ENCODE measurements around the gene SWSAP1.

SWSAP1 gene, protein sequence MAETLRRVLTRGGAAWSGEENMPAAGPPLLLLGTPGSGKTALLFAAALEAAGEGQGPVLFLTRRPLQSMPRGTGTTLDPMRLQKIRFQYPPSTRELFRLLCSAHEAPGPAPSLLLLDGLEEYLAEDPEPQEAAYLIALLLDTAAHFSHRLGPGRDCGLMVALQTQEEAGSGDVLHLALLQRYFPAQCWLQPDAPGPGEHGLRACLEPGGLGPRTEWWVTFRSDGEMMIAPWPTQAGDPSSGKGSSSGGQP

DNA sequence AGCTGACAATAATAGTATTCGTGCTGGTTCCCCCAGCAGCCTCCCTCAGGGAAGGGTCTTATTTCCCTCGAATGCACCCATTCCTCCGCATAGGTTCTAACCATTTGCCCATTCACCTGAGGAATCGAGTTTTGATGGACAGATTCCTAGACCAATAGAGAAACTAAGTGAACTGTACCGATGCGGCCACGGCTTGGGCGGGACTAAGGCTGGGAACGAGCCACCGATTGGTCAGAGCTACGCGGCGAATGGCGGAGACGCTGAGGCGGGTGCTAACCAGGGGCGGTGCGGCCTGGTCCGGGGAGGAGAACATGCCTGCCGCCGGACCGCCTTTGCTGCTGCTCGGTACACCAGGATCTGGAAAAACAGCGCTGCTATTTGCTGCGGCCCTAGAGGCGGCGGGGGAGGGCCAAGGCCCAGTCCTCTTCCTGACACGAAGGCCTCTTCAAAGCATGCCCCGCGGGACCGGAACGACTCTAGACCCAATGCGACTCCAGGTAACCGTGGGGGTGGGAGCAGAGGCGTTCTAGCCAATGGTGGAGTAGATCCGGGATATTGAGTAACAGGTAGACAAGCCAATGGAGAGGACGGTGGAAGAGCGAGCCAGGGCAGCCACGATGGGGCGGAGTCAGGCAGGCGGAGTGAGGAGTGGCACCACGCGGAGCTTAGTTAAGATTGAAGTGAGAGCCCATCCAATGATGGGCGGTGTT, at the start of gene SWSAP1:
Gene SWSAP1, plus strand, starts transcription at position 234 of the 710 bp plus-strand sequence. Its CDS starts 15 bp downstream, at position 249.
- Histone ChIP-seq H3K9me3 (no peaks in the 10 kb centered on the region), H3K27ac (peak within 1 kb of the TSS; percentile 95), H3K4me3 (ENCODE audit: low read depth in 1 of 2, low read length in 1 of 2) (peak within 1 kb of the TSS; percentile 84 to 93), H3K27me3 (no peaks in the 10 kb centered on the region), H3K4me1 (ENCODE audit: control insufficient read depth in 1 of 2, insufficient read depth in 1 of 2, low read depth in 1 of 2, low read length in 1 of 2) (peaks cover 51 to 59% of the 10 kb centered on the region in 2 experiments), H3K36me3 (peaks cover 15% of the 10 kb centered on the region)
- TF ChIP-seq, protein P1, sequence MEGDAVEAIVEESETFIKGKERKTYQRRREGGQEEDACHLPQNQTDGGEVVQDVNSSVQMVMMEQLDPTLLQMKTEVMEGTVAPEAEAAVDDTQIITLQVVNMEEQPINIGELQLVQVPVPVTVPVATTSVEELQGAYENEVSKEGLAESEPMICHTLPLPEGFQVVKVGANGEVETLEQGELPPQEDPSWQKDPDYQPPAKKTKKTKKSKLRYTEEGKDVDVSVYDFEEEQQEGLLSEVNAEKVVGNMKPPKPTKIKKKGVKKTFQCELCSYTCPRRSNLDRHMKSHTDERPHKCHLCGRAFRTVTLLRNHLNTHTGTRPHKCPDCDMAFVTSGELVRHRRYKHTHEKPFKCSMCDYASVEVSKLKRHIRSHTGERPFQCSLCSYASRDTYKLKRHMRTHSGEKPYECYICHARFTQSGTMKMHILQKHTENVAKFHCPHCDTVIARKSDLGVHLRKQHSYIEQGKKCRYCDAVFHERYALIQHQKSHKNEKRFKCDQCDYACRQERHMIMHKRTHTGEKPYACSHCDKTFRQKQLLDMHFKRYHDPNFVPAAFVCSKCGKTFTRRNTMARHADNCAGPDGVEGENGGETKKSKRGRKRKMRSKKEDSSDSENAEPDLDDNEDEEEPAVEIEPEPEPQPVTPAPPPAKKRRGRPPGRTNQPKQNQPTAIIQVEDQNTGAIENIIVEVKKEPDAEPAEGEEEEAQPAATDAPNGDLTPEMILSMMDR (IDR thresholded peaks at IDR 0.05) = no peak

DNA sequence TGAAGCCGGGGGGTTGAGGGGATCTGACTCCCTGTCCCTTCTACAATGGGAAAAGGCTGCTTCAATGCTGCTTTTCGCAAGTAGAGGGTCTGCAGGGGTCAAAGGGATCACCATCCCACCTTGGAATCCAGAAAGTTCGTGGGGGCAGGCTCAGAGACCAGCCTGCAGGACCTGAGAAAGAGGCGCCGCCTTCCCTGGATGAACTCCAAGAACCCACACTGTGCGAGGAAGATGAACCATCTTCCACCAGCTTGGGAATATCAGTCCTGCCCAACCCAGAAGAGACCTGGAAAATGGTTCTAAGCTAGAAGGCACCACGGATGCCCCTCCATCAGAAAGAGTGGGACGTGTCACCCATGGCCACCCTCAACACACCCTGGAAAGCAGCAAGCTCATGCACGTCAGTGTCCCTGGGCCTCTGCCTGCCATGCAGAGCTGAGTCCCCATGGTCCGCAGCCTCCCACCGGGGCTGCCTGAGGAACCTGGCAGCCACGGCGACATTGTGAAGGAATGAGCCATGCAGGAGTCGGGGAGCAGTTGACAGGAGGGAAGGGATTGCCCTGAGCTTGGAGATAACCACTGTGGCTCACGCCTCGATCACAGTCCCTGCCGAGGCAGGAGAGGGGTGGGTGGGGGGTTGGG, 49.6 kb upstream of the SWSAP1 start:
- H3K9me3 ChIP-seq = no peaks in the 10 kb centered on the region
- peaks cover 51% of the 10 kb centered on the region for H3K36me3 ChIP-seq
- no peaks in the 10 kb centered on the region for H3K27me3 ChIP-seq
- H3K4me3 ChIP-seq (ENCODE audit: low read depth in 1 of 2, low read length in 1 of 2) = peak overlapping the region; percentile 82 to 93
- peak overlapping the region; percentile 100 for H3K27ac ChIP-seq
- peaks cover 71 to 74% of the 10 kb centered on the region in 2 experiments for H3K4me1 ChIP-seq (ENCODE audit: control insufficient read depth in 1 of 2, insufficient read depth in 1 of 2, low read depth in 1 of 2, low read length in 1 of 2)
- TF ChIP-seq, protein P1 (IDR thresholded peaks at IDR 0.05) = no peak

DNA sequence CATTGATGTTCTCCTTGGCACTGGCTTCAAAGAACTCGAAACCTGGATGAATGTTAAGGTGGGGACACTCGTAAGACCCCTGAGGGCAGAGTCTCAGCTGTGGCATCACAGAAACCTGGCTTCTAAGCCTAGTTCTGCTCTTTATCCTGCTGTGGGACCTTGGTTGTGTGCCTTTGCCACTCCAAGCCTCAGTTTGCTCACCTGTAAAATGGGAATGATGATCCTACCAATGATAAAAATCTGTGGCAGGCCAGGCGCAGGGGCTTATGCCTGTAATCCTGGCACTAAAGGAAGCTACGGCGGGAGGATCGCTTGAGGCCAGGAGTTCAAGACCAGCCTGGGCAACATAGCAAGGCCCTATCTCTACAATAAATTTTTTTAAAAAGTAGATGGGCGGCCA, 48.9 kb upstream of the SWSAP1 start:
- TF ChIP-seq, protein P1 (IDR thresholded peaks at IDR 0.05) = no peak
- peak overlapping the region; percentile 100 for H3K27ac ChIP-seq

DNA sequence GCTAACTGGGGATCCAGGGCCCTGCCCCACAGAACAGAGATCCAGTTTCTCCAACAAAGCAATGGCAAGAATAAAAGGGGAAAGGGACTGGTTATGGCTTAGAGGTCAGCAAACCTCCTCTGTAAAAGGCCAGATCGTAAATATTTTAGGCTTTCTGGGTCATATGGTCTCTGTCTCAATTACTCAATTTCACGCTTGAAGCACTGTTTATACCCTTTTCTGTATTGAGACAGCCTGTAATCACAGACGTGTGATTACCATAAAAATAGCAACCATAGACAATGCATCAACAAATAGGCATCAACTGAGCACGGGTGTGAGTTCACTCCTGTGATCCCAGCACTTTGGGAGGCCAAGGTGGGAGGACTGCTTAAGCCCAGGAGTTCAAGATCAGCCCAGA, 44.3 kb upstream of the SWSAP1 start:
- peak overlapping the region; percentile 71 for H3K27ac ChIP-seq
- H3K4me1 ChIP-seq (ENCODE audit: control insufficient read depth in 1 of 2, insufficient read depth in 1 of 2, low read depth in 1 of 2, low read length in 1 of 2) = peaks cover 31 to 32% of the 10 kb centered on the region in 2 experiments
- TF ChIP-seq, protein P1 (IDR thresholded peaks at IDR 0.05) = no peak
- peaks cover 100% of the 10 kb centered on the region for H3K36me3 ChIP-seq
- H3K27me3 ChIP-seq = no peaks in the 10 kb centered on the region
- no peak overlapping the region for H3K4me3 ChIP-seq (ENCODE audit: low read depth in 1 of 2, low read length in 1 of 2)
- no peaks in the 10 kb centered on the region for H3K9me3 ChIP-seq

More for the DNA sequence above, 48.9 kb upstream of the SWSAP1 start:
- H3K9me3 ChIP-seq = no peaks in the 10 kb centered on the region
- H3K27me3 ChIP-seq = no peaks in the 10 kb centered on the region
- H3K4me1 ChIP-seq (ENCODE audit: control insufficient read depth in 1 of 2, insufficient read depth in 1 of 2, low read depth in 1 of 2, low read length in 1 of 2) = peaks cover 65 to 72% of the 10 kb centered on the region in 2 experiments
- peak overlapping the region in 1 of 2 experiments; percentile 82 for H3K4me3 ChIP-seq (ENCODE audit: low read depth in 1 of 2, low read length in 1 of 2)
- H3K36me3 ChIP-seq = peaks cover 58% of the 10 kb centered on the region

DNA sequence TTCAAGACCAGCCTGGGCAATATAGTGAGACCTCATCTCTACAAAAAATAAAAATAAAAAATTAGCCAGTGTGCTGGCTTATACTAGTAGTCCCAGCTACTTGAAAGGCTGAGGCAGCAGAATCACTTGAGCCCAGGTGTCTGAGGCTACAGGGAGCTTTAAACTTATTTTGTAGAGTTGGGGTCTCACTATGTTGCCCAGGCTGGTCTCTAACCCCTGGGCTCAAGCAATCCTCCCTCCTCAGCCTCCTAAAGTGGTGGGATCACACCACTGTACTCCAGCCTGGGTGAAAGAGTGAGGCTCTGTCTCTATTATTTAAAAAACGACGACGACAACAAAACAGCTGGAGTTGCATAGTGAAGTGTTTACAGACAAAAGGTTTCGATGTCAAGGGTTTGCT, 43.0 kb upstream of the SWSAP1 start:
- H3K27ac ChIP-seq = peak overlapping the region; percentile 71
- TF ChIP-seq, protein P1 (IDR thresholded peaks at IDR 0.05) = no peak
- peaks cover 100% of the 10 kb centered on the region for H3K36me3 ChIP-seq
- no peaks in the 10 kb centered on the region for H3K27me3 ChIP-seq
- no peak overlapping the region for H3K4me3 ChIP-seq (ENCODE audit: low read depth in 1 of 2, low read length in 1 of 2)
- H3K4me1 ChIP-seq (ENCODE audit: control insufficient read depth in 1 of 2, insufficient read depth in 1 of 2, low read depth in 1 of 2, low read length in 1 of 2) = peaks cover 31 to 32% of the 10 kb centered on the region in 2 experiments
- no peaks in the 10 kb centered on the region for H3K9me3 ChIP-seq
